Prostate gland (tissue), 2 donors: ENCODE measurements around the gene THBS4.

Experiments
- CTCF ChIP-seq, 4 experiments: fragments of 200-600 bp in 2 of 4; fragments of 450-650 bp in 2 of 4; sonication (generic) in 2 of 4; IDR thresholded peaks; 1 replicate in 3 of 4; 2 replicates in 1 of 4; pipeline ENCODE4 v1.5.1; 2016 to 2019; ENCODE audit warnings: antibody characterized with exemption in 4 of 4, mild to moderate bottlenecking in 2 of 4, moderate library complexity in 2 of 4
- POLR2A ChIP-seq: fragments of 450-650 bp; IDR thresholded peaks from one replicate; pipeline ENCODE4 v1.6.1; 2016; ENCODE audit warnings: antibody characterized with exemption, mild to moderate bottlenecking
- POLR2AphosphoS5 ChIP-seq: sonication (generic); formaldehyde crosslinking; IDR thresholded peaks from one replicate; pipeline ENCODE4 v1.6.1; 2017; ENCODE audit warnings: antibody characterized with exemption

- TF ChIP-seq POLR2A (no peak), CTCF (IDR thresholded peaks at IDR 0.05) (no peak), POLR2AphosphoS5 (no peak)
Measured at GRCh38 chr5:80068775-80069174, 33.6 kb downstream of the THBS4 start.
